Nucleus accumbens (tissue), 56 donors: ENCODE data around the gene IL11RA.

Experiments
- DNase-seq, 56 donors: peaks; one replicate each; lab custom pipeline; 2025; lab: John Stamatoyannopoulos, UW

Gene IL11RA

GRCh38 chr9:34675869-34676268 lies 23.9 kb downstream of the IL11RA start:
- DNase-seq = no peak

GRCh38 chr9:34684145-34684544 lies 32.2 kb downstream of the IL11RA start:
- no peak for DNase-seq

- no peak for DNase-seq
Observed at GRCh38 chr9:34684816-34685215, 32.8 kb downstream of the IL11RA start.

GRCh38 chr9:34685591-34685990 lies 33.6 kb downstream of the IL11RA start:
- DNase-seq = no peak

- DNase-seq = no peak
Observed at GRCh38 chr9:34686231-34686630, 34.2 kb downstream of the IL11RA start.

GRCh38 chr9:34686732-34687131 lies 34.7 kb downstream of the IL11RA start:
- no peak for DNase-seq

DNA sequence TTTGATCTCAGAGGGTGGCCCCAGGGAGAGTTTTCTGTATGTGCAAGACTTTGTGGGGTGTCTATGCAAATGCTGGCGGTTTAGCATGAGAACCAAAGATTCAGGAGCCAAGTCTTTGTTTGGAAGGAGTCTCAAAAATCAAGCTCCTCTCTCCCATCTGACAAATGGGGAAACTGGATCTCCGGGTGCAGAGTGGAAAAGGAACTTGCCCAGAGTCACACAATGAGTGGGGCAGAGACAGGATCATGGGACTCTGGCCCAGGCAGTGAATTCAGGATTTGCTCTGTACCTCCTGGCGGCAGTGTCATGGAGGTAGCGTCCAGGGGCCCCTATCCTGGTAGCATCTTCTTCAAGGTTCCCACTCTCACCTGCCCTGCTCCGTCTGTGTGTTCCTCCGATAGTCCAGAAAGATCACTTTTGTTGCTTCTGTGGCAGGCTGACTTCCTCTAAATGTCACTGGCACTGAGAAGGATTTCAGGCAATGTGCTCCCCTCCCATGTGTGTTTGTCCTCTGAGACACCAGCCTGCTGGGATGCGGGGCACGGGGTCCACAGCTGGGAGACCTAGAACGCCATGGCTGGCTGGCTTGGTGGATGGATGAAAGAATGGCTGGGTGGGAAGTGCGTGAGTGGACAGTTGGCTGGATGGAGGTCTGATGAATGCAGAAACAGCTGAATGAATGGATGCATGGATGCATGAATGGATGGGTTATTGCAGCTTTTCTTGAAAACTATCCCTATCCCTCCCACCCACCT lies 35.5 kb downstream of the IL11RA start:
- DNase-seq = no peak

DNA sequence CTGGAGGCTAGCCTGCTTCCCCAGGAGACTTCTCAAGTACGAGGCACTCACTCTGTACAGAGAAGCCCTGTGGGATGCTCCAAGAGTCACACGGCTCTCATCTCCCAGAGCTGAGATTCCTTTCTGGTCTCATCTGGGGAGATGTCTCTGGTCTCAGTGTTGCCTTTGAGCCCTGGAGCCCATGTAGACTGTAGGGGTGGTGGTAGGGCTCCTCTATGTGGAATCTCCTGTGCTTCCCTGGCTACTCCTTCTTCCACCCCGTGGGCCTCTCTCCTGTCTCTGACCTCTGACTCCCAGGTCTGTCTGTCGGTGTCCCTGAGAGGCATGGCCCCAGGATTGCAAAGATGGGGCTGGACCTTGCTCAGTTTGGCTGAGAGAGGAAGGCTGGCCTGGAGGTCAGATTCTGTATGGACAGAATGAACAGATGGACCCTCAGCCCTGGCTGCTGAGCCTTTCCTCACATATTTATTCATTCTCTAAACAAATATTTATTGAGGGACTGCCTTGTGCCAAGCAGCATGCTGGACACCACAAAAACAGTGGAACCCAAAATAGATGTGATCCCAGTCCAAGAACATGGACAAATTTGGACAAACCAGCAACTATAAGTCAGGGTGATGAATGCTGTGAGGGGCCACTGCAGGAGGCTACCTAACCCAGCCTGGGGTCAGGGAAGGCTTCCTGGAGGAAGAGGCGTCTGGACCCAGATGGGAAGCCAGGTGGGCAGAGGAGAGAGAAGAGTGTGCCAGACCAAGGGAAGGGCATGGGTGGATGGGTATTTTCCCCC lies 36.5 kb downstream of the IL11RA start:
- no peak for DNase-seq

GRCh38 chr9:34689116-34689470 lies 37.1 kb downstream of the IL11RA start:
- DNase-seq = no peak

GRCh38 chr9:34689512-34689911 lies 37.5 kb downstream of the IL11RA start:
- DNase-seq = no peak

GRCh38 chr9:34690983-34691935 lies 39.3 kb downstream of the IL11RA start, which contains the start of gene CCL19:
CCL19 (minus strand) TSS chr9:34691276; CDS start chr9:34691139, 137 bp downstream.
- no peak for DNase-seq

GRCh38 chr9:34691936-34692315 lies 39.9 kb downstream of the IL11RA start:
- DNase-seq = no peak

GRCh38 chr9:34693560-34693959 lies 41.6 kb downstream of the IL11RA start:
- no peak for DNase-seq

DNA sequence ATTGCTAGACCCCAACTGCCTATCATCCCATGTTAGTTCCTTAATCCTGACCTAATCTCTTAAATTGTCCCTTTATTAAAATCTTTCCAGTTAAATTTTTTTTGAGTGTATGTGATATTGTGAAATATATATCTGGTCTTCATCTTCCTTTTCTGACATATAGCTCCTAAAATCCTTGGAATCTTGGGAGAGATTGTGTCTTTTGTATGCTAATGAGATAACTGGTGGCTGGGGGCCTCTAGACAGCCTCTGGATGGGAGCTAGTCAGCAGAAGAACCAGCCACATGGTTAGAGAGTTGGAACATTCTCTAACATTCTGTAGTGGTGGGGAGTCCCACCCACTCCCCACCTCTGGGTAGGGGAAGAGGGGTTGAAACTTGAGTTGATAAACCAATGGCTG lies 42.8 kb downstream of the IL11RA start:
- no peak for DNase-seq

- peak in 51 of 56 donors; percentile 5 to 83 (median 45) for DNase-seq
Observed at GRCh38 chr9:34701023-34701768, 49.2 kb downstream of the IL11RA start.

- peak in 54 of 56 donors; percentile 9 to 91 (median 69) for DNase-seq
Observed at GRCh38 chr9:34701769-34702736, 50.1 kb downstream of the IL11RA start.

DNA sequence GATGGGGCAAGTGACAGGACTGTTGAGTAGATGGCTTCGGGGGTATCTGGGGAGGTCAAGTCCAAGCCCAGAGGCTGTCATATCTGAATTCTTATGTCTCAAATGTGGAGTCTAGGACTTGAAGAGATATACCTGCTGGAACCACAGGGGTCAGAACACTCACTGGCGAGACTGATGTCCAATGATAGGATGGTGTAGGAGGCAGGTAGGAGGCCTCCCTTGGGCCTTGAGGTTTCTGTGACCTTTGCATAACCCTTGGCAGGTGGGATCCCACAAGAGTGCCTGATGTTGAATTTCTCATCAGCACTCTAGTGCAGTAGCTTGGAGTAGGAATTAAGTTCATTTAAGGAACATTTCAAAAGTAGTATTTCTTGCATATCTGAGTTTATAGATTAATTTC lies 55.1 kb downstream of the IL11RA start:
- no peak for DNase-seq

- DNase-seq = no peak
Observed at GRCh38 chr9:34709196-34709978, 57.4 kb downstream of the IL11RA start.
